ENCODE results near the gene DPYSL3. TPM values are rescaled to one million over a fixed set of nuclear protein-coding genes. Genes with fewer than 3 reads are reported as not detected.

Gene DPYSL3
- total RNA-seq, 2 donors from 2014 or later, result 6.5 to 10.5 TPM

- TF ChIP-seq POLR2A (IDR thresholded peaks at IDR 0.05) (no peak), CTCF (IDR thresholded peaks at IDR 0.05) (no peak)
- Histone ChIP-seq H3K4me3 (no peak overlapping the region), H3K36me3 (replicated peaks in 1 of 2; ENCODE audit: insufficient read depth in 1 of 2, low read depth in 2 of 2) (no peaks in the 10 kb centered on the region), H3K4me1 (no peaks in the 10 kb centered on the region), H3K27me3 (no peaks in the 10 kb centered on the region), H3K27ac (no peak overlapping the region), H3K9me3 (no peaks in the 10 kb centered on the region)
- intact Hi-C loops (cut with DNase I), result no loop called here
- WGBS, 2 donors, result 70 to 85% methylated on average over 1 of the region's 1 CpG
- ATAC-seq, result no peak
- no peak for DNase-seq
Measured at GRCh38 chr5:147517383-147517782, 7.5 kb upstream of the DPYSL3 start.

- Histone ChIP-seq H3K4me1 (peaks cover 1% of the 10 kb centered on the region), H3K27ac (no peak overlapping the region), H3K27me3 (no peaks in the 10 kb centered on the region), H3K4me3 (no peak overlapping the region), H3K36me3 (replicated peaks in 1 of 2; ENCODE audit: insufficient read depth in 1 of 2, low read depth in 2 of 2) (no peaks in the 10 kb centered on the region), H3K9me3 (no peaks in the 10 kb centered on the region)
- ATAC-seq (no peak), DNase-seq (no peak)
- intact Hi-C loops (cut with DNase I), result no loop called here
- no peak for TF ChIP-seq CTCF (IDR thresholded peaks at IDR 0.05)
- TF ChIP-seq POLR2A (IDR thresholded peaks at IDR 0.05), result no peak
- 49 to 58% methylated on average over 7 of the region's 7 CpGs for WGBS, 2 donors
Measured at GRCh38 chr5:147515269-147515668, 5.4 kb upstream of the DPYSL3 start.

- DNase-seq, result no peak
- WGBS, 2 donors, result 64 to 67% methylated on average over 3 of the region's 3 CpGs
- no peak overlapping the region for H3K4me3 ChIP-seq
- intact Hi-C loops (cut with DNase I), result no loop called here
- H3K4me1 ChIP-seq, result peaks cover 15% of the 10 kb centered on the region
- H3K27me3 ChIP-seq, result no peaks in the 10 kb centered on the region
- H3K27ac ChIP-seq, result no peak overlapping the region
- ATAC-seq, result no peak
- H3K9me3 ChIP-seq, result no peaks in the 10 kb centered on the region
- H3K36me3 ChIP-seq (replicated peaks in 1 of 2; ENCODE audit: insufficient read depth in 1 of 2, low read depth in 2 of 2), result no peaks in the 10 kb centered on the region
- TF ChIP-seq CTCF (IDR thresholded peaks at IDR 0.05) (no peak), POLR2A (IDR thresholded peaks at IDR 0.05) (no peak)
Measured at GRCh38 chr5:147512659-147513379, 3.0 kb upstream of the DPYSL3 start.

- Histone ChIP-seq H3K36me3 (replicated peaks in 1 of 2; ENCODE audit: insufficient read depth in 1 of 2, low read depth in 2 of 2) (no peaks in the 10 kb centered on the region), H3K4me3 (no peak overlapping the region), H3K9me3 (no peaks in the 10 kb centered on the region), H3K27me3 (no peaks in the 10 kb centered on the region), H3K4me1 (peaks cover 15% of the 10 kb centered on the region), H3K27ac (no peak overlapping the region)
- ATAC-seq (no peak), DNase-seq (no peak)
- WGBS, 2 donors, result 61 to 76% methylated on average over 7 of the region's 7 CpGs
- no peak for TF ChIP-seq CTCF (IDR thresholded peaks at IDR 0.05)
- TF ChIP-seq POLR2A (IDR thresholded peaks at IDR 0.05), result no peak
- intact Hi-C loops (cut with DNase I), result no loop called here
Measured at GRCh38 chr5:147510885-147511284, 1.0 kb upstream of the DPYSL3 start.

All from body of pancreas (tissue), 4 donors.